OCI-LY1 (cell line): ENCODE results near the gene HENMT1.

Source experiments
- H2AFZ ChIP-seq: fragments of 200-600 bp; sonication (generic), shearing (Covaris generic); 2 replicates; pipeline ENCODE4 v1.6.0; 2014; ENCODE audit warnings: antibody characterized with exemption, mild to moderate bottlenecking, low read length
- H3F3A ChIP-seq: fragments of 200-600 bp; sonication (generic), shearing (Covaris generic); 2 replicates; pipeline ENCODE4 v1.6.0; 2014; ENCODE audit warnings: mild to moderate bottlenecking, antibody characterized with exemption, low read length, moderate library complexity; ENCODE audit not compliant: insufficient read depth
- H3K27ac ChIP-seq: fragments of 200-600 bp; sonication (generic); 2 replicates; pipeline ENCODE4 v1.5.1; 2014; ENCODE audit warnings: low read length, mixed run types, mild to moderate bottlenecking, low read depth; ENCODE audit not compliant: poor library complexity, severe bottlenecking
- H3K27me3 ChIP-seq: fragments of 200-600 bp; sonication (generic); 2 replicates; pipeline ENCODE4 v1.6.0; 2014; ENCODE audit warnings: antibody characterized with exemption, mild to moderate bottlenecking, low read length, moderate library complexity; ENCODE audit not compliant: insufficient read depth
- H3K36me3 ChIP-seq: fragments of 200-600 bp; sonication (generic); 2 replicates; pipeline ENCODE4 v1.6.1; 2014; ENCODE audit warnings: mild to moderate bottlenecking, antibody characterized with exemption, low read length, moderate library complexity, mixed read lengths; ENCODE audit not compliant: insufficient read depth
- H3K4me1 ChIP-seq: fragments of 200-600 bp; sonication (generic); 2 replicates; pipeline ENCODE4 v1.5.1; 2014; ENCODE audit warnings: mild to moderate bottlenecking, low read length, moderate library complexity; ENCODE audit not compliant: insufficient read depth, severe bottlenecking
- H3K4me2 ChIP-seq: fragments of 200-600 bp; sonication (generic), shearing (Covaris generic); 2 replicates; pipeline ENCODE4 v1.6.1; 2014; ENCODE audit warnings: low read length
- H3K4me3 ChIP-seq: fragments of 200-600 bp; sonication (generic); 2 replicates; pipeline ENCODE4 v1.5.1; 2014; ENCODE audit warnings: low read length, low read depth, mild to moderate bottlenecking, mixed read lengths; ENCODE audit not compliant: poor library complexity, severe bottlenecking
- H3K79me2 ChIP-seq: fragments of 200-600 bp; shearing (Covaris generic); 2 replicates; pipeline ENCODE4 v1.6.1; 2016; ENCODE audit warnings: mixed run types, low read length, mixed read lengths; ENCODE audit not compliant: insufficient read depth
- H3K9ac ChIP-seq: fragments of 200-600 bp; sonication (generic), shearing (Covaris generic); 2 replicates; pipeline ENCODE4 v1.6.1; 2014; ENCODE audit warnings: mild to moderate bottlenecking, low read length, mixed read lengths
- H3K9me2 ChIP-seq: fragments of 200-600 bp; sonication (generic), shearing (Covaris generic); 2 replicates; pipeline ENCODE4 v1.6.1; 2014; ENCODE audit warnings: low read depth, mild to moderate bottlenecking, low read length, mixed read lengths
- H3K9me3 ChIP-seq: fragments of 200-600 bp; shearing (Covaris generic); 2 replicates; pipeline ENCODE4 v1.6.1; 2014; ENCODE audit warnings: low read length, mixed read lengths
- H4K20me1 ChIP-seq: fragments of 200-600 bp; sonication (generic), shearing (Covaris generic); 2 replicates; pipeline ENCODE4 v1.6.0; 2016; ENCODE audit warnings: mild to moderate bottlenecking, low read length; ENCODE audit not compliant: insufficient read depth
- EZH2 ChIP-seq: fragments of 200-600 bp; sonication (generic), shearing (Covaris generic); IDR thresholded peaks from 2 replicates; pipeline ENCODE4 v1.8.0; 2017; ENCODE audit warnings: borderline replicate concordance, mixed run types, mild to moderate bottlenecking, antibody characterized with exemption, low read length, moderate library complexity, mixed read lengths
- TF ChIP-seq, protein P1 (sequence below): fragments of 200-600 bp; sonication (generic), shearing (Covaris generic); IDR thresholded peaks from 2 replicates; pipeline ENCODE4 v1.5.1; 2017; ENCODE audit warnings: mild to moderate bottlenecking, antibody characterized with exemption, low read length, moderate library complexity, mixed read lengths

HENMT1 gene

GRCh38 chr1:108691942-108692723 is 31.2 kb upstream of the HENMT1 start, which contains the start of gene PRPF38B:
Gene PRPF38B, plus strand, starts transcription at chr1:108692310. Its CDS starts 282 bp downstream, at chr1:108692592.
- Histone ChIP-seq H4K20me1 (0 out of 2 replicates have a peak, but pooled peaks cover 2% of the 10 kb centered on the region), H3F3A (no peaks in the 10 kb centered on the region), H3K36me3 (peaks cover 31% of the 10 kb centered on the region), H2AFZ (no peak within 1 kb of the TSS), H3K4me1 (peaks cover 31% of the 10 kb centered on the region), H3K9ac (peak within 1 kb of the TSS; percentile 87), H3K9me2 (no peaks in the 10 kb centered on the region), H3K4me3 (peak within 1 kb of the TSS; percentile 78), H3K9me3 (no peaks in the 10 kb centered on the region), H3K27ac (peak within 1 kb of the TSS; percentile 87), H3K27me3 (no peaks in the 10 kb centered on the region), H3K4me2 (peak within 1 kb of the TSS; percentile 82), H3K79me2 (peaks cover 39% of the 10 kb centered on the region)
- TF ChIP-seq, protein P1, sequence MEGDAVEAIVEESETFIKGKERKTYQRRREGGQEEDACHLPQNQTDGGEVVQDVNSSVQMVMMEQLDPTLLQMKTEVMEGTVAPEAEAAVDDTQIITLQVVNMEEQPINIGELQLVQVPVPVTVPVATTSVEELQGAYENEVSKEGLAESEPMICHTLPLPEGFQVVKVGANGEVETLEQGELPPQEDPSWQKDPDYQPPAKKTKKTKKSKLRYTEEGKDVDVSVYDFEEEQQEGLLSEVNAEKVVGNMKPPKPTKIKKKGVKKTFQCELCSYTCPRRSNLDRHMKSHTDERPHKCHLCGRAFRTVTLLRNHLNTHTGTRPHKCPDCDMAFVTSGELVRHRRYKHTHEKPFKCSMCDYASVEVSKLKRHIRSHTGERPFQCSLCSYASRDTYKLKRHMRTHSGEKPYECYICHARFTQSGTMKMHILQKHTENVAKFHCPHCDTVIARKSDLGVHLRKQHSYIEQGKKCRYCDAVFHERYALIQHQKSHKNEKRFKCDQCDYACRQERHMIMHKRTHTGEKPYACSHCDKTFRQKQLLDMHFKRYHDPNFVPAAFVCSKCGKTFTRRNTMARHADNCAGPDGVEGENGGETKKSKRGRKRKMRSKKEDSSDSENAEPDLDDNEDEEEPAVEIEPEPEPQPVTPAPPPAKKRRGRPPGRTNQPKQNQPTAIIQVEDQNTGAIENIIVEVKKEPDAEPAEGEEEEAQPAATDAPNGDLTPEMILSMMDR = no peak
- no peak for TF ChIP-seq EZH2

- H3K9me2 ChIP-seq = no peaks in the 10 kb centered on the region
- no peaks in the 10 kb centered on the region for H3F3A ChIP-seq
- no peak overlapping the region for H2AFZ ChIP-seq
- H3K9ac ChIP-seq = peak overlapping the region; percentile 87
- H3K36me3 ChIP-seq = peaks cover 23% of the 10 kb centered on the region
- H3K4me1 ChIP-seq = peaks cover 31% of the 10 kb centered on the region
- H3K9me3 ChIP-seq = no peaks in the 10 kb centered on the region
- H3K27ac ChIP-seq = peak overlapping the region; percentile 87
- TF ChIP-seq, protein P1 = no peak
- TF ChIP-seq EZH2 = no peak
- H4K20me1 ChIP-seq = 0 out of 2 replicates have a peak, but pooled peaks cover 2% of the 10 kb centered on the region
- H3K79me2 ChIP-seq = peaks cover 38% of the 10 kb centered on the region
- H3K4me3 ChIP-seq = peak overlapping the region; percentile 78
- H3K4me2 ChIP-seq = peak overlapping the region; percentile 82
- no peaks in the 10 kb centered on the region for H3K27me3 ChIP-seq
These were observed 30.4 kb upstream of the HENMT1 start for GRCh38 chr1:108691128-108691941.

DNA sequence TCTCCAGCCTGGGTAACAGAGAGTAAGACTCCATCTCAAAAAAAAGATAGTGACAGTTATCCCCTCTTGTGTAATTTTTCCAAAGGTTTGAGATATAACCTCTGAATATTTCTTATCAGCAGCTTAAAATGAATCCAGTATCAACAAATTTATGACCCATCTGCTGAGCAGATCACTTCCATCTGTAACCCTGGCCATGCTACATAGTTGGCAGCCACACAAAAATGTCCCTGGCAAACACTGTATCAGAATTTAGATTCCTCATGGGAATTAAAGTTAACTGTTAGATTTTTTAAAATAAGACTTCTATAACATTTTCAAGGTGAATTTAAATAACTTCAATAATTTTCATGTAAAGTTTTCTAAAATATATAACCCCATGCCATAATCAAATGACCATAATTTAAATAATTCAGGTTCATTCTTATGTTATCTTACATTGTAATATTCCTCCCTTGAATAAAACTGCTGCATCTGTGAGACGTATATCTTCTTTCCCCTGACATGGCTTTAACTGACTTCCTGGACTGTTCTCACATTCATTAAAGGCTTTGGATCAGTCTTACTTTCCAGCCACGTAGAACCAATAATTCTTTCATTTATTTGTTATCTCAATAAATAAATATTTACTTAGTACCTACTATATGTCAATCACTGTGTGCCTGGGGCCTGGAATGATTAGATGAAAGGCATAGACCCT is 25.9 kb upstream of the HENMT1 start:
- Histone ChIP-seq H3K79me2 (no peaks in the 10 kb centered on the region), H3K9me2 (no peaks in the 10 kb centered on the region), H3F3A (no peaks in the 10 kb centered on the region), H3K9ac (no peak overlapping the region), H3K9me3 (no peaks in the 10 kb centered on the region), H2AFZ (no peak overlapping the region), H3K4me3 (no peak overlapping the region), H3K27ac (no peak overlapping the region), H3K36me3 (no peaks in the 10 kb centered on the region), H3K4me2 (no peak overlapping the region), H3K4me1 (peaks cover 11% of the 10 kb centered on the region), H4K20me1 (no peaks in the 10 kb centered on the region), H3K27me3 (no peaks in the 10 kb centered on the region)
- TF ChIP-seq EZH2 = no peak
- TF ChIP-seq, protein P1 = no peak
